Endothelial cell of umbilical vein (primary cell): ENCODE data around the gene SYT8.
"Not testable (repeated sequence)": the region's sequence is repeated elsewhere in the genome, so short reads cannot be mapped to it uniquely, and the experiment has no call there.

Experiments
- CTCF ChIP-seq, 2 donors: IDR thresholded peaks; 1 replicate in 1 of 2; 2 replicates in 1 of 2; pipeline ENCODE4 v1.5.1; 2011; ENCODE audit warnings: low read length in 2 of 2, mild to moderate bottlenecking in 2 of 2, moderate library complexity in 2 of 2, control low read depth in 1 of 2, inconsistent platforms in 1 of 2, low read depth in 1 of 2; ENCODE audit not compliant: insufficient read depth in 1 of 2; ENCODE audit errors: extremely low read depth in 1 of 2
- EZH2 ChIP-seq: IDR thresholded peaks from 2 replicates; pipeline ENCODE4 v1.6.1; 2012; ENCODE audit warnings: borderline replicate concordance, low read depth, mild to moderate bottlenecking, moderate library complexity, low read length, inconsistent platforms; ENCODE audit not compliant: severe bottlenecking
- MAX ChIP-seq: IDR thresholded peaks from 2 replicates; pipeline ENCODE4 v1.6.1; 2011; ENCODE audit not compliant: insufficient read depth, insufficient read length
- POLR2A ChIP-seq: IDR thresholded peaks from 2 replicates; pipeline ENCODE4 v1.6.1; 2012; ENCODE audit warnings: low read depth, mild to moderate bottlenecking, control low read depth, low read length
- POLR2AphosphoS5 ChIP-seq: IDR thresholded peaks from 2 replicates; pipeline ENCODE4 v1.6.1; 2012; ENCODE audit warnings: low read depth, mild to moderate bottlenecking, control low read depth, low read length, moderate library complexity; ENCODE audit not compliant: insufficient read depth

GRCh38 chr11:1874441-1875092, 39.8 kb downstream of the SYT8 start:
- not testable (repeated sequence) for TF ChIP-seq EZH2; CTCF (IDR thresholded peaks at IDR 0.05; ENCODE audit: extremely low read depth in 1 of 2, insufficient read depth in 1 of 2, low read depth in 1 of 2, low read length in 2 of 2); POLR2A; MAX; POLR2AphosphoS5
